ENCODE data around the gene OR10R2.

Gene OR10R2

DNA sequence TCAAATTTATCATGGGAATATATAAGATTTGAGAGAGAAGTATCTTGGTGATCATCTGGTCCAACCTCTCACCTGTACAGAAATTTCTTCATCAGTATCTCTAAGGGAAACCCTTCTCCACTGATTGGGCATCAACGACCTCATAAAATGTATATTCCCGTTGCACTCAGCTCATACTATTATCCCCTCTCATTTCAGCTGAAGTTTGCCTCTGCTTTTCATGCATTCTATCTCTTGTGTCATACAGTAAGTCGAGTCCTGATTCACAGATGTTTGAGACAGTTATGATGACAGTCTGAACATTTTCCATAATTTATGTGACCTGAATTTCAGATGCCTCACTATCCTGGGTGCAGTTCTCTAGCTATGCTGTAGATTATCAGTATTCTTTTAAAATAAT lies 21.0 kb downstream of the OR10R2 start:
- no peaks in the 10 kb centered on the region for H3K36me3 ChIP-seq (ENCODE audit: control insufficient read depth, insufficient read depth, low read length)
- no peak for DNase-seq (ENCODE audit: extremely low read depth, insufficient read length)
- H3K27me3 ChIP-seq (replicated peaks; ENCODE audit: control insufficient read depth, insufficient read depth, low read length), result no peaks in the 10 kb centered on the region
- no peak overlapping the region for H3K4me3 ChIP-seq (replicated peaks; ENCODE audit: low read depth, low read length)
- TF ChIP-seq, protein P1, sequence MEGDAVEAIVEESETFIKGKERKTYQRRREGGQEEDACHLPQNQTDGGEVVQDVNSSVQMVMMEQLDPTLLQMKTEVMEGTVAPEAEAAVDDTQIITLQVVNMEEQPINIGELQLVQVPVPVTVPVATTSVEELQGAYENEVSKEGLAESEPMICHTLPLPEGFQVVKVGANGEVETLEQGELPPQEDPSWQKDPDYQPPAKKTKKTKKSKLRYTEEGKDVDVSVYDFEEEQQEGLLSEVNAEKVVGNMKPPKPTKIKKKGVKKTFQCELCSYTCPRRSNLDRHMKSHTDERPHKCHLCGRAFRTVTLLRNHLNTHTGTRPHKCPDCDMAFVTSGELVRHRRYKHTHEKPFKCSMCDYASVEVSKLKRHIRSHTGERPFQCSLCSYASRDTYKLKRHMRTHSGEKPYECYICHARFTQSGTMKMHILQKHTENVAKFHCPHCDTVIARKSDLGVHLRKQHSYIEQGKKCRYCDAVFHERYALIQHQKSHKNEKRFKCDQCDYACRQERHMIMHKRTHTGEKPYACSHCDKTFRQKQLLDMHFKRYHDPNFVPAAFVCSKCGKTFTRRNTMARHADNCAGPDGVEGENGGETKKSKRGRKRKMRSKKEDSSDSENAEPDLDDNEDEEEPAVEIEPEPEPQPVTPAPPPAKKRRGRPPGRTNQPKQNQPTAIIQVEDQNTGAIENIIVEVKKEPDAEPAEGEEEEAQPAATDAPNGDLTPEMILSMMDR (IDR thresholded peaks at IDR 0.05; ENCODE audit: insufficient read depth, low read length, poor library complexity, severe bottlenecking), result no peak

DNA sequence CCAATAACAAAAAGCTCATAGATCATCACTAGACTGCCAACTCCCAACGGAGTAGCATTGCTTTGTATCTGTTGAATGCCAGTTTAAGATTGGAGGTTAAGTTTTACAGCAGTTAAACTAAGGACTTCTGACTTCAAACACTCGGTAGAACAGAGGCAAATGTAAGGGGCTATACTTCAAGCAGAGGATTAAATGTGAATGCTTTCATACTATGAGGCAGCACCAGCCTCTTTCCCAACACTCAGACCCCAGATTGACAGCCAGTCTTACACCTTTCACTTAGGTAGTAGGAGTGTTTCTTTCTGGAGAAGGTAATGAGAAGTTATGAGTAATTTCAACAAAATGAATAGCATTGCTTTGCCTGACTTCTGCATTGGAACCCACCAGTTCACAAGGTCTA lies 22.8 kb downstream of the OR10R2 start:
- no peaks in the 10 kb centered on the region for H3K36me3 ChIP-seq (ENCODE audit: control insufficient read depth, insufficient read depth, low read length)
- H3K4me3 ChIP-seq (replicated peaks; ENCODE audit: low read depth, low read length), result no peak overlapping the region
- no peaks in the 10 kb centered on the region for H3K27me3 ChIP-seq (replicated peaks; ENCODE audit: control insufficient read depth, insufficient read depth, low read length)
- TF ChIP-seq, protein P1 (IDR thresholded peaks at IDR 0.05; ENCODE audit: insufficient read depth, low read length, poor library complexity, severe bottlenecking), result no peak
- no peak for DNase-seq (ENCODE audit: extremely low read depth, insufficient read length)

DNA sequence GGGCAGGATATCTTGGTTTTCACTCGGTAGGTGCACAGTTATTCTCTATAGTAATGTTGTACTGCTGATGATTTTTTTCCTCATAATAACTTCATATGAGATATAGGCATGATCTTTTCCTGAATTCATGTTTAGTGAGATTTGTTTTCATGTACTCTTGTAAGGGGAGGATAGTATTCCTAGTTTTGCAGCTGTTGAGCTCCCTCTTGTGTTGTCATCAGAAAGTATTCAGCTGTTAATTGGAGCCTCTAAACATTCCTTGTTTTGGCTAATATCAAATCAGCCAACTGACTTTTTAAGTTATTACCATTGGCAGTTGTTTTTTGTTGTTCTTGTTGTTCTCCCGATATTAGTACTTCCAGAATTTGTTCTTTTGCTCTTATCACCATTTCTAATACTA lies 24.4 kb downstream of the OR10R2 start:
- TF ChIP-seq, protein P1 (IDR thresholded peaks at IDR 0.05; ENCODE audit: insufficient read depth, low read length, poor library complexity, severe bottlenecking), result no peak
- no peaks in the 10 kb centered on the region for H3K27me3 ChIP-seq (replicated peaks; ENCODE audit: control insufficient read depth, insufficient read depth, low read length)
- DNase-seq (ENCODE audit: extremely low read depth, insufficient read length), result no peak
- H3K36me3 ChIP-seq (ENCODE audit: control insufficient read depth, insufficient read depth, low read length), result no peaks in the 10 kb centered on the region
- H3K4me3 ChIP-seq (replicated peaks; ENCODE audit: low read depth, low read length), result no peak overlapping the region

DNA sequence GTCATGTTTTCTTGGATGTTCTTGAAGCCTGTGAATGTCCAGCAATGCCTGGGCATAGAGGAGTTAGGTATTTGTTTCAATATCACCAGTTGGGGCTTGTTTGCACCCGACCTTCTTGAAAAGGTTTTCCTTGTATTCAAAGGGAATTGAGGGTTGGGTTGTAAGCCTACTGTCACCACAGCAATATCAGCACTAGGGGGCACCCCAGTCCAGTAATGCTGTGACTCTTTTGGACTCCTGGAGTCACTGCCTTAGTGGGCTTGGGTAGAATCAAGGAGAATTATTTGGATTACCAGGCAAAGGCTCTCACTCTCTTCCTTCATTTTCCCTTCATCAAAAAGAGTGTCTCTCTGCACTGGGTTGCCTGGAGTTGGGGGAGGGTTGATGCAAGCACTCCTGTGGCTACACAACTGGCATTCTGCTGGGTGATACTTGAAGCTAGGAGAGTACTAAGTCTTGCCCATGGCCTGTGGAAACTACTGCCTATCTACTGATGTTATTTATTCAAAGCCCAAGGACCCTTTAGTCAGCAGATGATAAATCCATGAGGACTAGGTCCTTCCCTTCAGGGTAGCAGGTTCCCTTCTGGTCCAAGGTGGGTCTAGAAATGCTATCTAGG lies 34.5 kb downstream of the OR10R2 start:
- TF ChIP-seq, protein P1 (IDR thresholded peaks at IDR 0.05; ENCODE audit: insufficient read depth, low read length, poor library complexity, severe bottlenecking), result peak; percentile 83
- no peak overlapping the region for H3K4me3 ChIP-seq (replicated peaks; ENCODE audit: low read depth, low read length)
- H3K27me3 ChIP-seq (replicated peaks; ENCODE audit: control insufficient read depth, insufficient read depth, low read length), result no peaks in the 10 kb centered on the region
- no peak for DNase-seq (ENCODE audit: extremely low read depth, insufficient read length)
- H3K36me3 ChIP-seq (ENCODE audit: control insufficient read depth, insufficient read depth, low read length), result no peaks in the 10 kb centered on the region

DNA sequence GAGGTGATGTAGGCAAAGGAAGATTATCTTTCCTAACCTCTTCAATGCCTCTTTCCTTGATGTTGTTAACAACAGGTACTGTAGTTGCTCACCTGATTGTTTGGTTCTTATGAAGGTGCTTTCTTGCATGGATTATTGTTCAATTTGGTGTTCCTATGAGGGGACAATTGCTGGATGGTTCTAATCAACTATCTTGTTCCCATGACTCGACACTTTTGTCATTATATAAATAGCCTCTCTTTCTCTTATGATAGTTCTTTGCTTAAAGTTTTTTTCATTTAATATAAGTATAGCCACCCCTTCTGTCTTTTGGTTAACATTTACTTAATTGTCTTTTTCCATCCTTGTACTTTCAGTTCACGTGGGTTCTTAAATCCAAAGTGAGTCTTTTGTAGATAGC lies 35.5 kb downstream of the OR10R2 start:
- no peak for DNase-seq (ENCODE audit: extremely low read depth, insufficient read length)
- no peaks in the 10 kb centered on the region for H3K36me3 ChIP-seq (ENCODE audit: control insufficient read depth, insufficient read depth, low read length)
- no peak overlapping the region for H3K4me3 ChIP-seq (replicated peaks; ENCODE audit: low read depth, low read length)
- no peaks in the 10 kb centered on the region for H3K27me3 ChIP-seq (replicated peaks; ENCODE audit: control insufficient read depth, insufficient read depth, low read length)
- TF ChIP-seq, protein P1 (IDR thresholded peaks at IDR 0.05; ENCODE audit: insufficient read depth, low read length, poor library complexity, severe bottlenecking), result no peak
